Karpas-422 (cell line): Measurements from ENCODE around the gene CRYBG3. TPM values are rescaled to one million over a fixed set of nuclear protein-coding genes. Genes with fewer than 3 reads are reported as not detected.

Experiments used
- DNase-seq: peaks from one replicate; pipeline ENCODE4 v3.0.0-alpha.2; 2015
- H2AFZ ChIP-seq: fragments of 200-600 bp; sonication (generic); 2 replicates; pipeline ENCODE4 v1.6.1; 2014; ENCODE audit warnings: antibody characterized with exemption, low read length, mixed read lengths
- H3K27ac ChIP-seq: fragments of 200-600 bp; sonication (generic); 2 replicates; pipeline ENCODE4 v1.5.1; 2014; ENCODE audit warnings: mild to moderate bottlenecking, low read length, moderate library complexity
- H3K27me3 ChIP-seq: fragments of 200-600 bp; sonication (generic); 2 replicates; pipeline ENCODE4 v1.6.1; 2014; ENCODE audit warnings: low read length, mixed read lengths
- H3K36me3 ChIP-seq: fragments of 200-600 bp; sonication (generic); 2 replicates; pipeline ENCODE4 v1.6.1; 2014; ENCODE audit warnings: low read length, mixed read lengths; ENCODE audit not compliant: insufficient read depth
- H3K4me1 ChIP-seq: fragments of 200-600 bp; sonication (generic); 2 replicates; pipeline ENCODE4 v1.6.1; 2014; ENCODE audit warnings: mild to moderate bottlenecking, low read length, mixed read lengths
- H3K4me2 ChIP-seq: fragments of 200-600 bp; sonication (generic); 2 replicates; pipeline ENCODE4 v1.6.1; 2014; ENCODE audit warnings: low read length, low read depth, mild to moderate bottlenecking; ENCODE audit not compliant: poor library complexity, severe bottlenecking
- H3K4me3 ChIP-seq: fragments of 200-600 bp; sonication (generic); 2 replicates; pipeline ENCODE4 v1.5.1; 2014; ENCODE audit warnings: mild to moderate bottlenecking, antibody characterized with exemption, low read length, mixed read lengths
- H3K79me2 ChIP-seq: fragments of 200-600 bp; sonication (generic); 2 replicates; pipeline ENCODE4 v1.6.1; 2014; ENCODE audit warnings: mild to moderate bottlenecking, low read length, mixed read lengths
- H3K9ac ChIP-seq: fragments of 200-600 bp; sonication (generic); 2 replicates; pipeline ENCODE4 v1.6.0; 2014; ENCODE audit warnings: low read length
- H3K9me2 ChIP-seq: fragments of 200-600 bp; sonication (generic), shearing (Covaris generic); replicated peaks from 2 replicates; pipeline ENCODE4 v1.6.0; 2014; ENCODE audit warnings: mild to moderate bottlenecking, low read length, moderate library complexity; ENCODE audit not compliant: insufficient read depth
- H3K9me3 ChIP-seq: fragments of 300-700, 200-600 bp; sonication (generic); 2 replicates; pipeline ENCODE4 v1.6.1; 2014; ENCODE audit warnings: low read length, mixed read lengths
- H4K20me1 ChIP-seq: fragments of 200-600 bp; sonication (generic); 2 replicates; pipeline ENCODE4 v1.6.1; 2014; ENCODE audit warnings: mild to moderate bottlenecking, antibody characterized with exemption, low read length, low read depth; ENCODE audit not compliant: insufficient read depth
- total RNA-seq: library from RNA; depleted of rRNA; stranded (reverse); fragments of >200 nt; shearing (Covaris generic); gene quantifications from 2 replicates; pipeline ENCODE4 v1.2.3, GENCODE V29; 2014; ENCODE audit warnings: low replicate concordance

Gene CRYBG3
- total RNA-seq, 1 experiment from 2014 or later = 1.1 TPM

DNA sequence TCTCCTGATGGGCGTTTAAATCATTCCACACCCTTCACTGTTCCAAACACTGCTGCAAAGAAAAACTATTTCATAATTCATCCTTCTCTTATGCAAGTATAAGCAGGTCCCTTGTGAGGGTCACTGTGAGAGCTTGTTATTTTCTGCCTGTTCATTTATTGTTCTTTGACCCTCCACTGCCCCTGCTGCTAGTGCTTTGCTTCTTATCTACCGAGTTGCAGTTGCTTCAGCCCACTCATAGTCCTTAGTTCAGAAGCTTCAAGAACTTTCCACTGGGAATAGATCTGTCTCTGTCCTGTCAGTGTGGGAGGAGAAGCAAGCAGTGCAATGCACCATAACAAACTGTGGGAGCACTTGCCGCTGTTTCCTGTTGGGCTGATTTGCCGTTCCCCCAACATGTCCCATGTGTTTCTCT is 110.6 kb downstream of the CRYBG3 start:
- H3K4me3 ChIP-seq = no peak overlapping the region
- H3K4me2 ChIP-seq = no peak overlapping the region
- no peaks in the 10 kb centered on the region for H3K4me1 ChIP-seq
- H3K9me3 ChIP-seq = no peaks in the 10 kb centered on the region
- no peaks in the 10 kb centered on the region for H3K79me2 ChIP-seq
- no peak overlapping the region for H2AFZ ChIP-seq
- no peak for DNase-seq
- no peaks in the 10 kb centered on the region for H3K9me2 ChIP-seq
- no peaks in the 10 kb centered on the region for H4K20me1 ChIP-seq
- H3K9ac ChIP-seq = no peak overlapping the region
- no peaks in the 10 kb centered on the region for H3K36me3 ChIP-seq
- H3K27ac ChIP-seq = no peak overlapping the region
- no peaks in the 10 kb centered on the region for H3K27me3 ChIP-seq

DNA sequence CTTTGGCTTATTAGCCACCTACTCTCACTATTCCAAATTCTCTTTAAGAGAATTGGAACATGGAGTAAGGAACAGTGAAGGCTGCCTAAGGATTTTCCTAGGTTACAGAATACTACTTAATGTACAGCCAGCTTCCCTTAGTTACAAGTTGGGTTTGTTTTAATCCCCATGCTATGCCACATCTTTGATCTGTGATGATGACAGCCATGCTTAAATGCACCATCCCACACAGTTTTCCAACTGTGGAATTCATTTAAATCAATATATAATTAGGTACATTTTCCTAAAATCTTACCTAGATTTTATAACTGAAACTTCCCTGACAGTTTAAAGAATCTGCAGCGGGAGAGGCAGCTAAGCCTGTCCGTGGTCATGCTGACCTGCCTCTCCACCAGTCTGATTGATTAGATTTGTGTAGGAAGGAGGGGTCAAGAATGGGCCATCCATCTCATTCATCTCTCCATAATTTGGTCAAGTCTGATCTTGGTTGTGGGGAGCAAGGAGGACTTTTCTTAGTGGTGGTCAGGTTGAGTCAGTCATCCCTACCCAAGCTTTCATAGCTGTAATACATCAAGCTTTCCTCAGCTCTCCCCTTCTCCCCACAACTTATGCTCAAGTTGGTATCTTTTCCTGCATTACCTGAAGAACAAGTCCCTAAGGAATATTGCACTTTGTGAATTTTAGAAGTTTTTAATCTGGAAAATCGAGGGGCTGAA is 113.3 kb downstream of the CRYBG3 start:
- H3K9me3 ChIP-seq = no peaks in the 10 kb centered on the region
- H3K4me2 ChIP-seq = no peak overlapping the region
- H4K20me1 ChIP-seq = no peaks in the 10 kb centered on the region
- DNase-seq = no peak
- H3K9ac ChIP-seq = no peak overlapping the region
- H3K4me3 ChIP-seq = no peak overlapping the region
- no peak overlapping the region for H2AFZ ChIP-seq
- H3K27me3 ChIP-seq = no peaks in the 10 kb centered on the region
- no peaks in the 10 kb centered on the region for H3K36me3 ChIP-seq
- no peak overlapping the region for H3K27ac ChIP-seq
- no peaks in the 10 kb centered on the region for H3K4me1 ChIP-seq
- no peaks in the 10 kb centered on the region for H3K79me2 ChIP-seq
- H3K9me2 ChIP-seq = no peaks in the 10 kb centered on the region

DNA sequence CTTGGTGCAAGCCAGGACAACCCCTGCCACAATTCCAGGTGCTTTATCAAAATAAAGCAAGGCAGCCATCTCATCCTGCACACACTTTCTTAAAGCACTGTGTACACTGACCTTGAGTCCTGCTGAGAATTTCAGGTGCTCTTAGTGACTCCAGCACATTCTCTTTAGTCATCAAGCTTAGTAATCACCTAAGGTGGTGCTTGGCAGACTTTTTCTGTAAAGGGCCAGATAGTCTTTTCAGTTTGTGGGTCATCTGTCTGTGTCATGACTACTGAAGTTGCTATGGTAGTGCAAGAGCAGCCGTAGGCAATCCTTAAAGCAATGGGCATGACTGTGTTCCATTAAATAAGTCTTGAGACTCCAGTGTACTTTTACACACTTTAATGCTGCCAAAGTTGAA is 114.0 kb downstream of the CRYBG3 start:
- Histone ChIP-seq H4K20me1 (no peaks in the 10 kb centered on the region), H3K9ac (no peak overlapping the region), H3K36me3 (no peaks in the 10 kb centered on the region), H3K79me2 (no peaks in the 10 kb centered on the region), H3K4me1 (no peaks in the 10 kb centered on the region), H3K4me2 (no peak overlapping the region), H2AFZ (no peak overlapping the region), H3K27ac (no peak overlapping the region), H3K27me3 (no peaks in the 10 kb centered on the region), H3K4me3 (no peak overlapping the region), H3K9me2 (no peaks in the 10 kb centered on the region), H3K9me3 (no peaks in the 10 kb centered on the region)
- no peak for DNase-seq

DNA sequence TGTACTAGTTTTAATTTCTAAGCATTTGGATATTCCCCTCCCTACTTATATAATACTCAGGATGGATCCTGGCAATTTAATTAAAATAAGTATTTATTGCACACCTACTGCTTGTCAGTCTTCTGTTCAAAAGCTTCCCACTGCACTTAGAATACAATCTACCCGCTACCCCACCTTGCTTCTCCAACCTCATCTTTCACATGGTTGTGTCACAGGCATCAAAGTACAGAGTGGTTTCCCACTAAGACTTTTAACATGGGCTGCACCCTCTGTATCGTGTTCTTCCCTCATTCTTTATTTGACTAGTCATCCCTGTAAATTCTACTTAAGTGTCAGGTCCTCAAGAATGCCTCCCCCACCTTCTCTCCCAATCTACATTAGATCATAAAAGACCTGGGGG is 115.4 kb downstream of the CRYBG3 start:
- Histone ChIP-seq H3K36me3 (0 out of 2 replicates have a peak, but pooled peaks cover 3% of the 10 kb centered on the region), H3K9ac (no peak overlapping the region), H3K9me3 (no peaks in the 10 kb centered on the region), H3K27me3 (no peaks in the 10 kb centered on the region), H3K27ac (no peak overlapping the region), H3K4me2 (no peak overlapping the region), H3K9me2 (no peaks in the 10 kb centered on the region), H3K4me3 (no peak overlapping the region), H3K79me2 (no peaks in the 10 kb centered on the region), H2AFZ (no peak overlapping the region), H4K20me1 (no peaks in the 10 kb centered on the region), H3K4me1 (no peaks in the 10 kb centered on the region)
- no peak for DNase-seq

DNA sequence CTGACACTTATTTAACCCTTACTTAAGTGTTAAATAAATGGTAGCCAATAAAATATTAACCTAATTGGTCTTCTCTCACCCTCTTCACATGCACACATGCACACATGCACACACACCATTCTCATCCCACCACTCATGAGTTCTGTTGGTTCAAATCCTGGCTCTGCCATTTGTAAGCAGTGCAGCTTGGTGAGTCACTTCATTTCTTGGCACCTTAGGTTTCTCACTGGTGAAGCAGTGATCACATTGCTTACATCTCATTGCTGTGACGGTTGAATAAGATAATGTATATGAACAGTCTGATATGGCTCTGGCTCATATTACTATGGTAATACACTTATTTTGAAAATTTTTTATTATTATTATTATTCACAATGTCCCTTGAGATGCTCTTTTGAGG is 116.6 kb downstream of the CRYBG3 start:
- Histone ChIP-seq H3K4me3 (no peak overlapping the region), H3K9me2 (no peaks in the 10 kb centered on the region), H3K27ac (no peak overlapping the region), H3K4me1 (no peaks in the 10 kb centered on the region), H3K4me2 (no peak overlapping the region), H4K20me1 (no peaks in the 10 kb centered on the region), H3K36me3 (peaks cover 13% of the 10 kb centered on the region; the same call in 1 of the 2 replicates), H2AFZ (no peak overlapping the region), H3K27me3 (no peaks in the 10 kb centered on the region), H3K79me2 (no peaks in the 10 kb centered on the region), H3K9me3 (no peaks in the 10 kb centered on the region), H3K9ac (no peak overlapping the region)
- DNase-seq = no peak

DNA sequence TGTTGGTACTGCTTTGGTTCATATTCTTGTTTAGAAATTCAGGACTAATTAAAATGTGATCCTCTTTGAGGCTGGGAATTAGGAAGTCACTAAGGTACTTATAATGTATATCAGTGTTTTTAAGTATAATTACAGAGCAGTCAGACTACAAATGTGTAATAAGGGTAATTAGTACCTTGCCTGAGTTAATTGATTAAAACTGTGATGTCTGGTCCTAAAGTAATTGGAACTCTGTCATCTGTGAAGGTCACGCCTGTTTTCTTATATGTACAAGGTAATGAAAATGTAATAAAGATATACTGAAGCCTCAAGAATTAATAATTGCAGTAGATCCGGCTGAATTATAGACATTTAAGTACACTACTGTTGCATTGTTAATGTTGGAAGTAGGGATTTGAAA is 117.6 kb downstream of the CRYBG3 start:
- H2AFZ ChIP-seq = no peak overlapping the region
- H3K4me1 ChIP-seq = no peaks in the 10 kb centered on the region
- H3K9me3 ChIP-seq = no peaks in the 10 kb centered on the region
- H3K9me2 ChIP-seq = no peaks in the 10 kb centered on the region
- H3K36me3 ChIP-seq = peaks cover 23% of the 10 kb centered on the region; the same call in 1 of the 2 replicates
- no peak for DNase-seq
- no peak overlapping the region for H3K9ac ChIP-seq
- no peak overlapping the region for H3K27ac ChIP-seq
- no peaks in the 10 kb centered on the region for H4K20me1 ChIP-seq
- H3K79me2 ChIP-seq = no peaks in the 10 kb centered on the region
- no peaks in the 10 kb centered on the region for H3K27me3 ChIP-seq
- H3K4me3 ChIP-seq = no peak overlapping the region
- no peak overlapping the region for H3K4me2 ChIP-seq

DNA sequence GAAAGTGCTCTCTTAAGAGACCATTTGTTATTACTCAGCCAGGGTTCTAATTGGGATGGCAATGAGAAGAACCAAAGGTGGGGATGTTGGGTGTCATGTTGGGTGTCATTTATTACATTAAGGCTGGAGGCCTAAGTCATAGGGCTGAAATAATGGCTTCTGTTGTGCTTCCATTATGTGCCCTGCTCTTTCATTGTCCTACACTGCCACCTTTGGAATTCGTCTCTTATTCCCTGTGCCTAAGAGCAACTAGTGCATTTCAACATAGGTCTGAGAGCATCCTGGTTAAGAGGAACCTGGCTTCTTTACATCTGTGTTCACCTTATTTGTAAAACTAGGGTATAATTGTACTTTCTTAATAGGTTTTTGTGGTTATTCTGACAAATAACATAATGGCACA is 118.2 kb downstream of the CRYBG3 start:
- Histone ChIP-seq H3K27ac (no peak overlapping the region), H3K9me3 (no peaks in the 10 kb centered on the region), H3K79me2 (no peaks in the 10 kb centered on the region), H3K27me3 (no peaks in the 10 kb centered on the region), H2AFZ (no peak overlapping the region), H4K20me1 (no peaks in the 10 kb centered on the region), H3K4me3 (no peak overlapping the region), H3K4me2 (no peak overlapping the region), H3K9ac (no peak overlapping the region), H3K9me2 (no peaks in the 10 kb centered on the region), H3K4me1 (no peaks in the 10 kb centered on the region), H3K36me3 (peaks cover 24% of the 10 kb centered on the region; the same call in 1 of the 2 replicates)
- no peak for DNase-seq

DNA sequence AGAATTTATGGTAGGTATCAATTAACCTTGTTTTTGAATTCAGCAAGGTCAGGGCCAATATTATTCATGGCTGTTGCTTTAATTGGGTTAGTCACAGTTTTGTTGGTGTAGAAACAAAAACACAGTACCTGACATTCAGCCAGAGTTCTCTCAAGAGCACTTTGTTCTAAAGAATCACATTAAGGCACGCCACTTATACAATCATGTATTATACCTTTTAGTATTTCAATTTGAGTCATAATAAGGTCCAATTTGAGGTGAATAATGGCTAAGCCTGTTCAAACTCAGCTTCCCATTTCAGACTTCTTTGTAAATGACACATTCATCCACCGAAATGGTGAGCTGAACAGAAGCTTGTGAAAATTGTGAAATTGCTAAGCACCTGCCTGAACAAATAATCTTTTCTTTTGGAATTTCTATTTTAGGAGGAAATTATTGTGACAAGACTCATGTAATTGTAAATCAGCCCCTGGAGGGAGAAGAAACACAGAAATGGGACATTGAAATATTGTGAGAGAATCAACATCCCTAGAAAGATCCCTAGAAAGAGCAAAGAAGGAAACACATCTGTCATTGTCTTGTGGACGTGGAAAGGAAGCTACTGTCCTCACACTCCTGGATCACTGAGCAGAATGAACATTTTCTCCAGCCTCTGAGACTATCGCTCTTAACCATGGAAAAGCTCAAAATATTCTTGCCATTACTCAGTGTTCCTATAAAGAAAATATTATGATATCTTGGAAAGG is 121.2 kb downstream of the CRYBG3 start:
- Histone ChIP-seq H3K4me2 (no peak overlapping the region), H3K9ac (no peak overlapping the region), H3K9me2 (no peaks in the 10 kb centered on the region), H3K4me3 (no peak overlapping the region), H3K27ac (no peak overlapping the region), H3K9me3 (no peaks in the 10 kb centered on the region), H2AFZ (no peak overlapping the region), H3K79me2 (no peaks in the 10 kb centered on the region), H3K36me3 (peaks cover 36% of the 10 kb centered on the region; the same call in 1 of the 2 replicates), H4K20me1 (no peaks in the 10 kb centered on the region), H3K27me3 (no peaks in the 10 kb centered on the region), H3K4me1 (no peaks in the 10 kb centered on the region)
- DNase-seq = no peak
